Pancreas (tissue), 10 donors: ENCODE results near the gene ACER2. TPM values are rescaled to one million over a fixed set of nuclear protein-coding genes. Genes with fewer than 3 reads are reported as not detected.

ENCODE experiments used
- ATAC-seq, 4 donors: fragments of 200-7000 bp; cut with Tn5 transposase; one replicate each; pipeline versions ENCODE4 v1.8.0 to v1.9.1; 2020; ENCODE audit warnings: mild to moderate bottlenecking in 4 of 4, moderate library complexity in 4 of 4
- DNase-seq, 6 donors: peaks; one replicate each; pipeline ENCODE4 v3.0.0-alpha.2; 2020
- FAIRE-seq: peaks from 2 replicates; lab custom pipeline; 2012; peaks lifted over from hg19 to GRCh38; lab: Jason Lieb, UNC
- H3K27ac ChIP-seq, 4 donors: fragments of 200-600 bp; sonication (generic); 1 replicate in 3 of 4; 2 replicates in 1 of 4; pipeline versions ENCODE4 v1.5.0 to v1.8.0; 2020
- H3K27me3 ChIP-seq, 4 donors: fragments of 200-600 bp; one replicate each; pipeline ENCODE4 v1.8.0; 2021
- H3K36me3 ChIP-seq, 3 donors: fragments of 200-600 bp; sonication (generic) in 1 of 3; one replicate each; pipeline versions ENCODE4 v1.5.0 to v1.8.0; 2020 to 2021
- H3K4me1 ChIP-seq, 3 donors: fragments of 200-600 bp; one replicate each; pipeline ENCODE4 v1.8.0; 2021
- H3K4me3 ChIP-seq, 4 donors: fragments of 200-600 bp; sonication (generic) in 2 of 4; one replicate each; pipeline versions ENCODE4 v1.5.0 to v1.8.0; 2020 to 2021
- H3K9me3 ChIP-seq, 4 donors: fragments of 200-600 bp; one replicate each; pipeline ENCODE4 v1.8.0; 2021
- WGBS, 2 donors: extraction: QIAGEN DNeasy Blood & Tissue Kit; methylation state at CpG; one replicate each; pipeline ENCODE4 v1.1.7; 2013; 5-methylcytosine and 5-hydroxymethylcytosine counted together
- intact Hi-C, 3 donors: fragments of 100-400 bp; cut with DNase I; formaldehyde crosslinking; loops; one replicate each; pipeline versions ENCODE4 v1.11.1 to v1.14.2; 2022
- polyA plus RNA-seq, 2 donors: library from polyadenylated mRNA; stranded (reverse); fragments of 200-250 nt; gene quantifications; one replicate each; pipeline ENCODE4 v1.2.3, GENCODE V29; 2013
- total RNA-seq, 6 donors: library from RNA; stranded (reverse); fragmentation: NEBNext Ultra II Directional in 4 of 6; extraction: Animal tissue kit (Norgen Biotek cat#: 25700) in 4 of 6; gene quantifications; one replicate each; pipeline versions ENCODE4 v1.2.1 to v1.2.4, GENCODE V29; 2021 to 2023
- TF ChIP-seq, protein P1 (sequence below), 4 donors: fragments of 200-600 bp; sonication (generic) in 3 of 4; IDR thresholded peaks; one replicate each; pipeline versions ENCODE4 v1.5.0 to v1.8.0; 2021; ENCODE audit warnings: antibody characterized with exemption in 4 of 4
- donor health status: healthy with polysubstance abuse.
- donor health status: DM: no; HTN: no; CAD: no; lungs with moderate emphysema.
- donor health status: DM: no; HTN: no; CAD: no.
- donor health status: control.
- donor health status: control.
- donor health status: Bipolar disorder and iron deficiency.
- donor health status: DM: yes; HTN: yes; CAD: no.
- donor health status: DM: no; HTN: no; CAD: no.
- donor health status: DM: no; HTN: no; CAD: no.
- donor health status: DM: yes; HTN: yes; CAD: no.

The ACER2 gene
- total and polyA plus RNA-seq, 8 donors, result 0.84 to 8.8 (median 4.9) TPM

DNA sequence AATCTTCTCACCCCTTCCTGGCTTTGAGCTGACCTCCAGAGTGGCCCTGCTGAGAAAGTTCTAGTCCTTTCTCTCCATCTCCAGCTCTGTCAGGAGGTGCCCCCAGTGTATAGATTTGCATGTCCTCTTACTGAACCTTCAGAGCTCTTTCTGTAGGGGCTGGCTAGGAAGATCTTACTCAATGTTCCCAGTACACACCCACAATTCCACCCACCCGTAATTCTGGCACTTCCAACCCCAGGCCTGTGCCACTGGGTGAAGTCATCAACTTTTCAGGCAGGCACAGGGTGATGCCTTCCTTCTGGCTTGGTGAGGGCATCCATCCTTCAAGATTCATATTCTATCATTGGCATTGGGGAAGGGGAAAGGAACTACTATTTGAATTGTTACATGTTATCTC is 75.9 kb downstream of the ACER2 start:
- no peaks in the 10 kb centered on the region for H3K36me3 ChIP-seq
- WGBS, 2 donors, result 56 to 67% methylated on average over 1 of the region's 1 CpG
- FAIRE-seq (no peak), DNase-seq (no peak), ATAC-seq (no peak)
- no peaks in the 10 kb centered on the region for H3K4me1 ChIP-seq
- intact Hi-C loops, result no loop called here
- H3K9me3 ChIP-seq, result no peaks in the 10 kb centered on the region
- TF ChIP-seq, protein P1, sequence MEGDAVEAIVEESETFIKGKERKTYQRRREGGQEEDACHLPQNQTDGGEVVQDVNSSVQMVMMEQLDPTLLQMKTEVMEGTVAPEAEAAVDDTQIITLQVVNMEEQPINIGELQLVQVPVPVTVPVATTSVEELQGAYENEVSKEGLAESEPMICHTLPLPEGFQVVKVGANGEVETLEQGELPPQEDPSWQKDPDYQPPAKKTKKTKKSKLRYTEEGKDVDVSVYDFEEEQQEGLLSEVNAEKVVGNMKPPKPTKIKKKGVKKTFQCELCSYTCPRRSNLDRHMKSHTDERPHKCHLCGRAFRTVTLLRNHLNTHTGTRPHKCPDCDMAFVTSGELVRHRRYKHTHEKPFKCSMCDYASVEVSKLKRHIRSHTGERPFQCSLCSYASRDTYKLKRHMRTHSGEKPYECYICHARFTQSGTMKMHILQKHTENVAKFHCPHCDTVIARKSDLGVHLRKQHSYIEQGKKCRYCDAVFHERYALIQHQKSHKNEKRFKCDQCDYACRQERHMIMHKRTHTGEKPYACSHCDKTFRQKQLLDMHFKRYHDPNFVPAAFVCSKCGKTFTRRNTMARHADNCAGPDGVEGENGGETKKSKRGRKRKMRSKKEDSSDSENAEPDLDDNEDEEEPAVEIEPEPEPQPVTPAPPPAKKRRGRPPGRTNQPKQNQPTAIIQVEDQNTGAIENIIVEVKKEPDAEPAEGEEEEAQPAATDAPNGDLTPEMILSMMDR (IDR thresholded peaks at IDR 0.05), result no peak
- no peak overlapping the region for H3K4me3 ChIP-seq
- no peaks in the 10 kb centered on the region for H3K27me3 ChIP-seq
- no peak overlapping the region for H3K27ac ChIP-seq

- H3K4me3 ChIP-seq, result no peak overlapping the region
- H3K36me3 ChIP-seq, result no peaks in the 10 kb centered on the region
- intact Hi-C loops, result no loop called here
- DNase-seq, result no peak
- H3K4me1 ChIP-seq, result no peaks in the 10 kb centered on the region
- H3K27ac ChIP-seq, result no peak overlapping the region
- no peaks in the 10 kb centered on the region for H3K9me3 ChIP-seq
- WGBS, 2 donors, result 57 to 60% methylated on average over 2 of the region's 2 CpGs
- H3K27me3 ChIP-seq, result no peaks in the 10 kb centered on the region
- no peak for FAIRE-seq
- TF ChIP-seq, protein P1 (IDR thresholded peaks at IDR 0.05), result no peak
- ATAC-seq, result no peak
These were observed 76.4 kb downstream of the ACER2 start for GRCh38 chr9:19485193-19485592.

- TF ChIP-seq, protein P1 (IDR thresholded peaks at IDR 0.05), result no peak
- DNase-seq, result no peak
- Histone ChIP-seq H3K4me1 (no peaks in the 10 kb centered on the region), H3K9me3 (no peaks in the 10 kb centered on the region), H3K36me3 (no peaks in the 10 kb centered on the region), H3K4me3 (no peak overlapping the region), H3K27me3 (no peaks in the 10 kb centered on the region), H3K27ac (no peak overlapping the region)
- WGBS, 2 donors, result 76 to 79% methylated on average over 3 of the region's 3 CpGs
- intact Hi-C loops, result no loop called here
- no peak for ATAC-seq
- no peak for FAIRE-seq
These were observed 78.0 kb downstream of the ACER2 start for GRCh38 chr9:19486803-19487202.

GRCh38 chr9:19488721-19489120 is 79.9 kb downstream of the ACER2 start:
- Histone ChIP-seq H3K27me3 (no peaks in the 10 kb centered on the region), H3K27ac (no peak overlapping the region), H3K4me1 (no peaks in the 10 kb centered on the region), H3K4me3 (no peak overlapping the region), H3K36me3 (no peaks in the 10 kb centered on the region), H3K9me3 (no peaks in the 10 kb centered on the region)
- ATAC-seq, result no peak
- no peak for DNase-seq
- intact Hi-C loops, result no loop called here
- WGBS, 2 donors, result 58 to 63% methylated on average over 2 of the region's 2 CpGs
- TF ChIP-seq, protein P1 (IDR thresholded peaks at IDR 0.05), result no peak
- FAIRE-seq, result no peak

DNA sequence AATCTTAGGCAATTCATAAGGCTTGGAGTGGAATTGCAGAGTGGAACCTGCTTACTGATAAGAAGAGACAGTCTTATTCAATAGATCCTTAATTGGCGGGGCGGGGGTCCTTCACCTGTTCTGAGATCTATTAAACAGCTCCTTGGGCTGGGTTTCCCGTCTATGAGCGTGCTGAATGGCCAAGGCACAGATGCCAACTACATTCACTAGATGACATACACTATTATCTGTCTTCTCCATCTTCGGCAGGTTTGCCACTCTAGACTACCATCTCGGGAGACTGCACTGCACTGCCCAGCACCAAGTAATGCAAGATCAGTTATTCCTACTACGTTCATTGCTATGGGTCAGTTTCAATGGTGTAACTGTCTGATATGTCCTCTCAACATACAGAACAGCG is 81.5 kb downstream of the ACER2 start:
- Histone ChIP-seq H3K36me3 (no peaks in the 10 kb centered on the region), H3K4me3 (no peak overlapping the region), H3K4me1 (no peaks in the 10 kb centered on the region), H3K27me3 (no peaks in the 10 kb centered on the region), H3K27ac (no peak overlapping the region), H3K9me3 (no peaks in the 10 kb centered on the region)
- WGBS, 2 donors, result 71 to 89% methylated on average over 8 of the region's 8 CpGs
- TF ChIP-seq, protein P1 (IDR thresholded peaks at IDR 0.05), result no peak
- intact Hi-C loops, result no loop called here
- ATAC-seq (no peak), FAIRE-seq (no peak), DNase-seq (no peak)
